Mesodermal cell (in vitro differentiated cells): Measurements from ENCODE around the gene SLC18A3.

ENCODE experiments used
- H3K27ac ChIP-seq: 2 replicates; pipeline ENCODE4 v1.7.0; 2013; ENCODE audit warnings: mild to moderate bottlenecking, low read depth, low read length, moderate library complexity; ENCODE audit not compliant: severe bottlenecking
- H3K36me3 ChIP-seq: 2 replicates; pipeline ENCODE4 v1.7.1; 2013; ENCODE audit warnings: mild to moderate bottlenecking, low read length, moderate library complexity; ENCODE audit not compliant: control insufficient read depth, insufficient read depth
- H3K4me1 ChIP-seq: one replicate; pipeline ENCODE4 v1.7.1; 2013; ENCODE audit warnings: mild to moderate bottlenecking, low read length; ENCODE audit not compliant: insufficient read depth, control insufficient read depth, poor library complexity, severe bottlenecking
- H3K4me3 ChIP-seq: 2 replicates; pipeline ENCODE4 v1.7.0; 2013; ENCODE audit warnings: low read length, control low read depth, mild to moderate bottlenecking; ENCODE audit not compliant: insufficient read depth, poor library complexity, severe bottlenecking; ENCODE audit errors: extremely low read depth
- H3K9me3 ChIP-seq: 2 replicates; pipeline ENCODE4 v1.7.1; 2013; ENCODE audit warnings: mild to moderate bottlenecking, low read length, moderate library complexity; ENCODE audit not compliant: control insufficient read depth
- WGBS, 2 experiments: methylation state at CpG; one replicate each; pipeline ENCODE4 v1.1.5; 2013; ENCODE audit warnings: missing lambda C conversion rate in 2 of 2; ENCODE audit not compliant: insufficient coverage in 2 of 2; 5-methylcytosine and 5-hydroxymethylcytosine counted together

The SLC18A3 gene

GRCh38 chr10:49577182-49577925 lies 32.8 kb upstream of the SLC18A3 start:
- Histone ChIP-seq H3K36me3 (no peaks in the 10 kb centered on the region), H3K9me3 (no peaks in the 10 kb centered on the region), H3K4me1 (no peaks in the 10 kb centered on the region), H3K27ac (no peak overlapping the region), H3K4me3 (no peak overlapping the region)
- no CpG with 5 or more reads among the region's 2 CpGs for WGBS, 2 experiments

- H3K4me1 ChIP-seq, result no peaks in the 10 kb centered on the region
- H3K4me3 ChIP-seq, result no peak overlapping the region
- H3K9me3 ChIP-seq, result no peaks in the 10 kb centered on the region
- no peaks in the 10 kb centered on the region for H3K36me3 ChIP-seq
- H3K27ac ChIP-seq, result no peak overlapping the region
- WGBS, 2 experiments, result 81 to 92% methylated on average over 2 of the region's 3 CpGs
Measured at GRCh38 chr10:49578392-49578791, 31.7 kb upstream of the SLC18A3 start.

DNA sequence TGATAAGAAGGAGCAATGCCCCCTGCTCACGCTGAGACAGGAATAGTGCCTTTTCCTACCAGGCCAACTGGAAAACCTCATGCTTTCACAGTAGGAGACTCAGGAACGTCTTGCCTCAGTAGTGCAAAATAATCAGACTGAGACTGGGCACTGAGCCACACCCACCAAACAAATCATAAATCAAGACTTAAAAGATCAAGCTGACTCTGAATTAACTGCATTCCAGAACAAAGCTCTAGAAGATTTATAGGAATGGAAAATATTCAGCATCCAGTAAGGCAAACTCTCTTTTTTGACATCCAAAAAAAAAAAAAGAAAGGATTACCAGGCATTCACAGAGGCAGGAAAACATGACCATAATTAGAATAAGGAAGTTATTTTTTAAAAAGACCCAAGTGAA lies 30.5 kb upstream of the SLC18A3 start:
- H3K9me3 ChIP-seq, result no peaks in the 10 kb centered on the region
- no peaks in the 10 kb centered on the region for H3K4me1 ChIP-seq
- no peaks in the 10 kb centered on the region for H3K36me3 ChIP-seq
- H3K4me3 ChIP-seq, result no peak overlapping the region
- WGBS, 2 experiments, result 93 to 100% methylated on average over 1 to 2 of the region's 2 CpGs
- H3K27ac ChIP-seq, result no peak overlapping the region

DNA sequence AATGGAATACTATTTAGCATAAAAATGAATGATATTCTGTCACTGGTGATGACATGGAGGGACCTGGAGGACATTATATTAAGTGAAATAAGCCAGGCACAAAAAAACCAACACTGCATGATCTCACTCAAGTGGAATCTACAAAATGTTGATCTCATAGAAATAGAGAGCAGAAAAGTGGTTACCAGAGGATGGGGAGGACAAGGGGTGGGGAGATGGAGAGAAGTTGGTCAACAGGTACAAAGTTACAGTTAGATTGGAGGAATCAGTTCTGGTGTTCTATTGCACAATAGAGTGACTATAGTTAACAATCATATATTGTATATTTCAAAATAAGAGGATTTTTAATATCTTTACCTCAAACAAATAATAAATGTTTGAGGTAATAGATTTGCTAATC lies 24.7 kb upstream of the SLC18A3 start:
- H3K9me3 ChIP-seq, result no peaks in the 10 kb centered on the region
- H3K4me1 ChIP-seq, result no peaks in the 10 kb centered on the region
- no peak overlapping the region for H3K4me3 ChIP-seq
- no peak overlapping the region for H3K27ac ChIP-seq
- H3K36me3 ChIP-seq, result no peaks in the 10 kb centered on the region

- Histone ChIP-seq H3K36me3 (no peaks in the 10 kb centered on the region), H3K9me3 (no peaks in the 10 kb centered on the region)
Measured at GRCh38 chr10:49587981-49588380, 22.1 kb upstream of the SLC18A3 start.

GRCh38 chr10:49592726-49593563 lies 17.2 kb upstream of the SLC18A3 start:
- H3K4me3 ChIP-seq, result no peak overlapping the region
- H3K27ac ChIP-seq, result no peak overlapping the region
- no peaks in the 10 kb centered on the region for H3K36me3 ChIP-seq
- 6 to 55% methylated on average over 2 to 5 of the region's 9 CpGs for WGBS, 2 experiments
- H3K4me1 ChIP-seq, result no peaks in the 10 kb centered on the region
- no peaks in the 10 kb centered on the region for H3K9me3 ChIP-seq

More at GRCh38 chr10:49587981-49588380, 22.1 kb upstream of the SLC18A3 start:
- Histone ChIP-seq H3K27ac (no peak overlapping the region), H3K4me1 (no peaks in the 10 kb centered on the region), H3K4me3 (no peak overlapping the region)
- 80 to 89% methylated on average over 1 to 2 of the region's 4 CpGs for WGBS, 2 experiments

GRCh38 chr10:49593564-49593875 lies 16.6 kb upstream of the SLC18A3 start:
- WGBS, 2 experiments, result 96 to 97% methylated on average over 4 of the region's 6 CpGs
- no peaks in the 10 kb centered on the region for H3K9me3 ChIP-seq

DNA sequence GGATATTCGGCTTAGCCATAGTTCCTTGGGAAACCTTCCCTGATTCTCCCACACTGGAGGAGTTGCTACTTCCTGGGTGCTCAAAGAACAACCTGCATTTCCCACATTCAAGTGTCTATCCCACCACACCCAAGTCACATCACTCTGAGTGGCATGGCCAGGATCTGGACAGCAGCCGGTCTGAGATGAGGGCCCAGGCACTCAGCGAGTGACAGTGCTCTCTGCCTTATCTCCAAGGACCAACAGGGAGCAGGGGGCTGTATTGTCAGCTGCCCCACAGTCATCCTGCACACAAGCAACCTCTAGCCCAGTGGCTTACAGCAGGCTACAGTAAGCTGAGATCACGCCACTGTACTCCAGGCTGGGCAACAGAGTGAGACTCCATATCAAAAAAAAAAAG lies 16.1 kb upstream of the SLC18A3 start:
- Histone ChIP-seq H3K9me3 (no peaks in the 10 kb centered on the region), H3K27ac (no peak overlapping the region), H3K4me1 (no peaks in the 10 kb centered on the region), H3K36me3 (no peaks in the 10 kb centered on the region), H3K4me3 (no peak overlapping the region)
- WGBS, 2 experiments, result 69 to 74% methylated on average over 3 of the region's 4 CpGs

More at GRCh38 chr10:49593564-49593875, 16.6 kb upstream of the SLC18A3 start:
- no peak overlapping the region for H3K27ac ChIP-seq
- no peaks in the 10 kb centered on the region for H3K36me3 ChIP-seq
- H3K4me3 ChIP-seq, result no peak overlapping the region
- H3K4me1 ChIP-seq, result no peaks in the 10 kb centered on the region

DNA sequence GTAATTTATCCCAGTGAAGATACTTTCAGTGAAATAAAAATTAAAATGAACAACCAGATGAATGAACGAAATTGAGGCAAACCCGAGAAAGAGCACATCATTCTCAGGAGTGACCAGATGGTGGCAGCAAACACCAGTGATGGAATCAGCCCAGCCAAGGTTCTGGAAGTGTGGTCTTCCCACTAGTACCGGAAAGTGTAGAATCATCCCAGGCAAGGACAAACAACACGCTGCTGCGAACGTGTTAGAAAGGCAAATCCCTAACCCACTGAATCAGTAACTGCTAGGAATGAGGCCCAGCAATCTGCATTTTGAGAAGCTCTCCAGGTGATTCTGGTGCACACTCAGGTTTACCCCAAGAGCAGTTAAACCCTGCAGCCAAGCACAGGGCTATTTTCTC lies 15.5 kb upstream of the SLC18A3 start:
- 7 to 14% methylated on average over 6 of the region's 6 CpGs for WGBS, 2 experiments
- H3K36me3 ChIP-seq, result no peaks in the 10 kb centered on the region
- no peak overlapping the region for H3K27ac ChIP-seq
- no peak overlapping the region for H3K4me3 ChIP-seq
- no peaks in the 10 kb centered on the region for H3K4me1 ChIP-seq
- no peaks in the 10 kb centered on the region for H3K9me3 ChIP-seq

DNA sequence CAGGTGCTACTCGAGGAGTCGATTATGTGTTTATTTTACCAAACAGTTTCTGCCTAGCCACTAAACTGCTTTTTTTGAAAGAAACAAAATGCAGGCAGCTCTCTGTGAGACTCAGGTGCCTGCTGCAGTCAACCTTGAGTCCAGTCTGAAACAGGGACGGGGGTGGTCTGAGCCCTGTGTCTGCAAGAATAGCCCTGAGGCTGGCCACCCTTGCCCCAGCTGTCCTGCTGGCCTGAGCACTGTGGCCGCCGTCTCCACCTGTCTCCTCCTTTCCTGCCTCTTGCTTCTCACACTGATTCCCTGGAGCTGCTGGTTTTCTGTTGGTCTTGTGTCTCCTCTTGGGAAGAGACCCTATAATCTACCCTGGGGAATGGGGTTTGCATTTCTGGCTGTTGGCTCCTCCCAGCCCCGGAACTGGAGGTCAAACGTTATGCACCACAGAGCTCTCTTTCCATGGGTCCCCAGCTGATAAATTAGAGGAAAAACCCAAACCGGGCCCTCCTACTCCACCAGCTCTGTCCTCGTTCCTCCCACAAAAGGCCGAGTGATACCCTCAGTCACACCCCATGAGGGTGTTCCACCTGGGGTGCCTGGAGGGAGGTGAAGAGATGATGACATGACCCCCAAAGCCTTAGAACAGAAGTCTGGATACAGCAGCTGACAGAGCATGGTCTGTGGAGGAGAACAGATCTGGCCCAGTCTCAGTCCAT lies 15.0 kb upstream of the SLC18A3 start:
- no peak overlapping the region for H3K4me3 ChIP-seq
- WGBS, 2 experiments, result 72 to 83% methylated on average over 5 to 6 of the region's 10 CpGs
- no peaks in the 10 kb centered on the region for H3K36me3 ChIP-seq
- H3K4me1 ChIP-seq, result no peaks in the 10 kb centered on the region
- H3K27ac ChIP-seq, result no peak overlapping the region
- no peaks in the 10 kb centered on the region for H3K9me3 ChIP-seq
